Forelimb muscle (tissue), 1 donor: ENCODE results near the gene MYH6. TPM values are rescaled to one million over a fixed set of nuclear protein-coding genes. Genes with fewer than 3 reads are reported as not detected.
"Not testable (repeated sequence)": the region's sequence is repeated elsewhere in the genome, so short reads cannot be mapped to it uniquely, and the experiment has no call there.

ENCODE experiments used
- DNase-seq: peaks from one replicate; pipeline ENCODE4 v3.0.0-alpha.2; 2013; ENCODE audit warnings: low read depth
- polyA plus RNA-seq: library from polyadenylated mRNA; unstranded; fragments of 120-200 nt; gene quantifications from one replicate; pipeline ENCODE4 v1.2.1, GENCODE V29; 2013; ENCODE audit not compliant: insufficient read length

Gene MYH6
- polyA plus RNA-seq = 7.0 TPM

DNA sequence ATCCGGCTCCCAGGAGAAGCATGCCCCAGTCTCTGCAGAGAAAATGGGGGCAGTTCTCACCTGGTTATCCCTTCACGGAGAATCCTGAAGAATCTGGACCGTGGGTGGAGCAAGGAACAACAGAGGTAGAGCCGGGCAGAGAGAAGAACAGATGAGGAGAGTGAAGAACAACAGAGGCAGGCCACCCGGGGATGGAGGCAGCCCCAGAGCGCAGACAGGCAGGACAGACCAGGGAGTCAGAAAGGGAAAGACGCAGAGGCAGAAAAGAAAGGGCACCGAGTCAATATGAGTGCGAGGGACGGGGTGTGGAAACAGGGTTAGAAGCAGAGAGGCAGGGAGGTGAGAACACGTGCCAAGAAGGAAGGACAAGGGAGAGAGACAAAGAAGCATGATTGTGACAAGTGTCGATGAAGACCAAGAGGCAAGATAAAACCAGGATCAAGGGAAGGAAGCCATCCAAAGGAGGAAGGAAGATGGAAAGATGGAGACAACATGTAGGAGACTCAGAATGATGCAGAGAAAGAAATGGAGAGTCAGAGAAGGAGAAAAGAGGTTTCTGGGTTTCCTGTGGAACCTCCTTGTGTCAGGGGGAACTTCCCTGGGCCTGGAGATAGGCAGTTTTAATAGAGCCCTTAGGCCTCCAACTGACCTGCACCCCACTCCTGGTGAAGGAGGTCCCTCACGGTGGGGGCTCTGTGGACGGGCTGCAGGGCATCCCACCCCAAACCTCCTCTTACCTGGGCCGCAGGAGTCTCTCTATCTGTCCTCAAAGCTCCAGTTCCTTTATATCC, at the start of gene MYH6:
TSS of gene MYH6 (minus strand) at position 758 of the 791 bp plus-strand sequence. CDS start 1,050 bp downstream, outside the sequence.
- no peak for DNase-seq

DNA sequence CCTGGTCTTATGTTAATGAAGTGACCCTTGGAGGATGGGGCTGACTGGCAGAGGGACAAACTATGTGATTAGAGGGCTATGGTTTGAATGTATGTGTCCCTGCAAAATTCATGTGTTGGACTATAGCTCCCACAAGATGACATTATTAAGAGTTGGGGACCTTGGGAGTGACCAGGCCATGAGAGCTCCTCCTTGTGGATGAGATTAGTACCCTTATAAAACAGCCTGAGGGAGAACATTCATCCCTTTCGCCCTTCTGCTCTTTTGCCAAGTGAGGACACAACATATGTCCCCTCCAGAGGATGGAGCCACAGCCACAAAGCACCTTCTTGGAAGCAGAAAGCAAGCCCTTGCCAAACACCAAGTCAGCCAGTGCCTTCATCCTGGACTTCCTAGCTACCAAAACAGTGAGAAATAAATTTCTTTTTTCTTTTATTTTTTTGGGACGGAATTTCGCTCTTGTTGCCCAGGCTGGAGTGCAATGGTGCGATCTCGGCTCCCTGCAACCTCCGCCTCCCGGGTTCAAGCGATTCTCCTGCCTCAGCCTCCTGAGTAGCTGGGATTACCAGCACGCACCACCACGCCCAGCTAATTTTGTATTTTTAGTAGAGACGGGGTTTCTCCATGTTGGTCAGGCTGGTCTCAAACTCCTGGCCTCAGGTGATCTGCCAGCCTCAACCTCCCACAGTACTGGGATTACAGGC, 49.0 kb upstream of the MYH6 start:
- DNase-seq = not testable (repeated sequence)

DNA sequence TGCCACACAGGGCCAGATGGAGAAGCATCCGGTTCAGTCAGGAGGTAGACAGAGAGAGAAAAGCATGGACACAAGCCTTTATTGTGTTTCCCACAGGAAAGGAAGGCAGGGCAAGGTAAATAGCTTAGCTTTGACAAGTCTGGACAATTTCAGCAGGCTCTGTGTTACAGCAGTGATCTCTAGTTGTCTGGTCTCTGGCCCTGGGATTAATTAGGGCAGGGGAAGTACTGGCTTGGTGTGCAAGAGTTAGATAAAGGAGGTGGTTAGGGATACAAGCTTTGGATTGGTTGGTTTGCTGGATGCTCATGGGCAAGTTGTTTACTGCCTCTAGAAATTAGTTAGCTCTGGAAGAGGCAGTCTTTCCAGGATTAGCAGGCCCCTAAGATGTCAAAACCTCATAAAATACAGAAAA, 46.4 kb upstream of the MYH6 start:
- no peak for DNase-seq

DNA sequence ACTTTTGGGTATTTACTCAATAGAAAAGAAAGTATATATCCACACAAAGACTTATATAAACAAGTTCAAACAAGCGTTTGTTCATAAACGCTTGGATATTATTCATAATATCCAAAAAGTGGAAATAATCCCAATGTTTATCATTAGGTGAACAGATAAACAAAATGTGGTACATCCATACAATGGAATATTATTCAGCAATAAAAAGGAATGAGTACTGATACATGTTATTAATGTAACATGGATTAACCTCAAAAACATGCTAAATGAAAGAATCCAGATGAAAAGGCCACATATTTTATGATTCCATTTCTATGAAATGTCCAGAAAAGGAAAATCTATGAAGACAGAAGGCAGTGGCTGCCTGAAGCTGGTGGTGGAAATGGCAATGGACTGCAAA, 44.2 kb upstream of the MYH6 start:
- DNase-seq = no peak

DNA sequence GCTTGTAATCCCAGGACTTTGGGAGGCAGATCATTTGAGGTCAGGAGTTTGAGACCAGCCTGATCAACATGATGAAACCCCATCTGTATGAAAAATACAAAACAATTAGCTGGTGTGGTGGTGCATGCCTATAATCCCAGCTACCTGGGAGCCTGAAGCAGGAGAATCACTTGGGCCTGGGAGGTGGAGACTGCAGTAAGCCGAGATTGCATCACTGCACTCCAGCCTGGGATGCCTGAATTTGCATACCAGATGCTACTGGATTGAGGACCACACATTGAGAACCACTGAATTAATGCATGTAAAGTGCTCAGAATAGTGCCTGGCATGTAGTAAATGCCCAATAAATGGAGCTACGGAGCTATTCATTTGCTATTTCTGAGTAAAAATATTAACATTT, 42.3 kb upstream of the MYH6 start:
- no peak for DNase-seq

DNA sequence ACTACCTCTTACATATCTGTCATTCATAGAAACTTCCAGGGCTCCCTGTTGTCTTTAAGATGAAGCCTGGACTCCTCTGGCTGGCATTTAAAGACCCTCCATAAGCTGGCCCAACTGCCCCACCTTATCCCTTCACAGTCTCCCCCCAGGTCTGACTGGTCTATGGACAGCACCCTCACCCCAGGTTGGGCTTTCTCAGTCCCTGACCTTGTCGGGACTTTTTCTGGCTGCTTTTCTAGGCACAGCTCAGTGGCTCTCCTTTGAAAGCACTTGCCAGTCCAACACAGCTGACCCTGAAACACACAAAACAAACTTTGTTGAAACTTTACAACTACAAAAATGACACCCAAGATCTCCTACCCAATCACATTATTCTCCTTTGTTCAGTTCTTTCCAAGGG, 41.2 kb upstream of the MYH6 start:
- DNase-seq = no peak

DNA sequence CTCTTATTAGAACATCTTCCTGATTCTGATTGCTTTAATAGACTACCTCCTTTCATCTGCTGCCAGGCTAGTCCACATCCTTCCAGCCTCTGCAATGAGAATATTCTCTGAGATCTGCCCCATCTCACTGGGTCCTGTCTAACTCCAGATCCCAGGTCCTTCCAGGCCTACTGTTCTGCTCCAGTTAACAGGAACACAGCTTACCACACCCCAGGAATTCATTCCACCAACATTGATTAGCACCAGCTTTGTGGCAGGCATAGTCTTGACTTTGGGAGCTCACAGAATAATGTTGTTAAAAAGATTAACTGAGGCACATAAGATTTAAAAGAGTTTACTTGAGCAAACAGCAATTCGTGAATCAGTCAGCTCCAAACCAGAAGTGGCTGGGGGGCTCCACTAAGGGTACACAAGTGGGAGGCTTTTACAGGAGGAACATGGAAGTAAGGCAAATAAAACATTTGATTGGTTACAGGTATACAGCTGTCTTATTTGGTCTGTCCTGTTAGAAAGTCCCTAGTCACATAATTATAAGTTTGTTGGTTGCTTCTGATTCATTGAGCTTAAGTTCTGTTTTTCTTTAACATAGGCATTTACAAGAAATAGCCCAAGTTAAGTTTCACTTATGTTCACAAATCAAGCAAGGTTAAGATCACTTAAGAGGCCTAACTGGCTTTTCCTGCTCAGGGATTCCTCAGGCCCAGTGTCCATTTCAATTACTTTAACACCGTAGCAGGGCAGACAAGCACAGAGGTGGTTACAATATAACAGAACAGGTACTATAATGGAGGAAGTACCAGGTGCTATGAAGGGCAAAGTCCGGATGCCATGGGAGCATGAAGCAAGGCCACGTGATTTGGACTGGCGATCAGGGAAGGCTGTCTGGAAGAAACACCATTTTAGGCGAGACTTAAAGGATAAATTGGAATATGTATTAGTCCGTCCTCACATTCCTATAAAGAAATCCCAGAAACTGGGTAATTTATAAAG, 39.6 kb upstream of the MYH6 start:
- DNase-seq = no peak

DNA sequence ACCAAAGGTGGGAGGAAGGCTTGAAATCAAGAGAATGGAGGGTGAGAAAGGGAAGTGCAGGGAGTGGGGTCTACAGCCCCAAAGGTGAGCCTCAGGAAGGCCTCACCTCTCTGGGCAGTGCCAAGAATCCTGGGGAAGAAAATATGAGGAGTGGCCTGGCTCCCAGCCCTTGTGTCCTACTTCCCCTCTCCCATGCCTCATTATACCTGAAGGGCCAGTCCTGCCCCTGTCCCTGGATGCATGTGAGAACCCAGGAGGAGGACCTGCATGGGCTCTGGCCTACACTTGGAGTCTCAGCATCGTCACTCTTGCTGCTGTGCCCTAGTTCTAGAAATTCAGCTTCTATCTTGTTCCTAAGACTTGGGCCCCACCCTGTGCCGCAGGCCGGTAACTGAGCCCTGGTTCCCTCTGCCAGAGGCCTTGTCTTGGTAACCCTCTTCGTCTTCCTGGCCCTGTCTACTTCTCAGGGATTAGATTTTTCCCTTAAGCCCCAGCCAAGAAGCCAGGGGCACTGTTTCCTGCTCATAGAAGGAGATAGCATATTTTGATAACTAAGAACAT, 38.3 kb upstream of the MYH6 start:
- no peak for DNase-seq

DNA sequence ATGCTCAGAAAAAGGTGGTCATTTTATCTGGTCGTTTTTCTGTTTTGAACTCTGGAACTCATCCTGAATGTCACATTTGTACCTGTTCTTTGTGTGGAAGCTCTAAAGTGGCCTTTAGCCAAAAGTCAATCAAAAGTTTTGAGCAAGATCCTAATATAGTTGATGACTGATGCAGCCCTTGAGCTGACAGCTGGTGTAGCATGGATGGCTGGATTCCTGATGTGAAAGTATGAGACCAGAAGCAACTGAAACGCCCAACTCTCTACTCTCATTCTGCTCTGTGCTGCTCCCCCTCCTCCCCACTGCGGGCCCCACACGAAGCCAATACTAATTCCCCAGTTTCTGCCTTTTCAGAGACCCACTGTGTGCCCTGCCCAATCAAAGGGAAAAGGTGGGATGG, 37.7 kb upstream of the MYH6 start:
- no peak for DNase-seq

DNA sequence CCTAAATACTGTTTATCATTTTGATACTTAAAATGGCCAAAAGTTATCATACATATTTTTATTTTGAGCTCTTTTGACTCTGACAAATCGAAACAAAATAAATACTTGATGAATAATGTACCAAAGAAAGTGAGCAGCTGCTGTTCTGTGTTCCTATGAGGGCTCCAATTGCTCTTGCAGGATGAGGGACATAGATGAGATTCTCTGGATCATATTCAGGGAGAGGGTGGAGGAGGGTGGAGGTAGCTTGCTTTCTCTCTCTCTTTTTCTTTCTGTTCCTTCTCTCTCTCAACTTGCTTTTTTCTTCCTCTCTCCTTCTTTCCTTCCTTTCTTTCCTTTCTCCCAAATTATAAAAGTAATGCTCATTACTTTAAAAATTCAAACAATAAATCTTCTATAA, 36.2 kb upstream of the MYH6 start:
- DNase-seq = no peak

DNA sequence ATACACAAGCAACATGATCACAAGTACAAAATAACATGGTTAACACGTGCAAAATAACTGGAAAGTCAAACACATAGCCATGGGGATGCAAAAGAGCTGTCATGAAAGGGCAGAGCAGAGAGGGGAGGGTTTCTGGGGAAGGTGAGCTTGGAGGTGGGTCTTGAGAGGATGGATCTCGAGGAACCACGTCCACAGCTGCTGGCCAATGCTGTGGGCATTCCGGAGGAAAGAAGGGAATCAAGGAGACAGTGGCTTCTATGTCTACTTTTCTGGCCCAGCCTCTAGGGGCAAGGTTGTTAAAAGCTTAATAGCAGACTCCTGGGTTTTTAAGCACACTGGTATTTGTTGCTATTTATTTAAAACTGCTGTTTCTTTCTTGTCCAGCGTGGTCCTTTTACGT, 35.8 kb upstream of the MYH6 start:
- DNase-seq = no peak

DNA sequence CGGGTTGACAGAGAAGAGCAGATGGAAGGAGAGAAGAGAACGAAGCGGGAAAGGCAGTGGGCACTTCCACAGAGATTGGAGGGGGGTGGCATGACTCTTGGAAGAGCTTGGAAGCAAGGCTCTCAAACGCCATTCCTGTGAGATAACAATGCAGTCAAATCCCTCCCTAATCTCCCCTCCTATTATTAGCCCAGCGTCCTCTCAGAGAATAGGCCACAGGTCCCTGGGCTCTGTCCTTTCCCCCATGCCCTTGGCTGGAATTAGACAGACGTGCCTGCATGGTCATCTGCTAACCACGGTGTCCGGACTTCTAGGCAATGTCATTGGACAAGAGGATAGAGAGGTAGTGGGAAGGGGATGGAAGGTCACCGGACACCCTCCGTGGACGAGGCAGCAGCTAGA, 35.3 kb upstream of the MYH6 start:
- DNase-seq = no peak

DNA sequence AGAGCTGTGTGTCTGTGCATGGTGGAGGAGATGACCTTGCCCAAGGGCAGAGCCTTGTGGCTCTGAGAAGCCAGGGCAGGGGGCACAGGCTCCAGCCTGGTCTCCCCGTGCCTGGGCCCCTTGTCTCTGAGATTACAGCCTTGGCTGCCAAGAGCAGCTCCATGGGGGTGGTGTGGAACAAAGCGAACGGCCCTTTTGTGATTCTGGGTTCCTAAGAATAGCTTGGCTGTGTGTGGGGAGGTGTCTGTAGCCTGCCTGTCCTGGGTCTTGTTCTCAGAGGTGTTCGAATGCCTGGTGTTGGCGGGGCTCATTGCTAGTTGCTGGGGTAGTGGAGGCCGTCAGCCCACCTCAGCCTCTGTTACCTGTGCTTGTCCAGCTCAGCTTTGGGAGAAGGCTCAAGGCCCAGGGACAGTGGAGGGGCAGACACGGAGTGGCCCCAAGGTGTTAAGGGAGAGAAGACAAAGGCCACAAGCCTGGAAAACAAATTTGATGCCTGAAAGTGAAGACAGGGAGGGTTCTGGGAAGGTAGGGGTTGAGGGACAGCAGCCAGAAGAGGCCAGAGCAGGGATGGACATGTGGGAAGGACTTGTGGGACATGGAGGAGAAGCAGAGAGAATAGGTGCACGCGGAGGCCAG, 34.8 kb upstream of the MYH6 start:
- DNase-seq = no peak

DNA sequence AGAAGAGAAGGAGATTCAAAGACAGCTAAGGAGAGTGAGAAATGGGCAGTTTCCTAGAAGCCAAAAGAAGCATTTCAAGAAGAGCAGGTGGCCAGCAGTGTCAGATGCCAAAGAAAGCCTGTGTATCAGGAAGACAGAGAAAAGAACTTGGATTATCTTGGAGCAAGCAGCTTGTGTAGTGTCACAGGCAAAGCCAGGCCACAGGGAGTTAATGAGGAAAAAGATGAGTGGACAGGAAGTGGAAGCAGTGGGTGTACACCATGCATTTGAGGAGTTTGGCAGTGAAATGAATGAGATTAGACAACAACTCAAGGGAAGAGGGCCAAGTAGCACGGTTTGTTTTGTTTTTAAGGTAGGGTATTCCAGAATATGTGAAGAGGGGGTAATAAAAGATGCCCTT, 33.0 kb upstream of the MYH6 start:
- no peak for DNase-seq

DNA sequence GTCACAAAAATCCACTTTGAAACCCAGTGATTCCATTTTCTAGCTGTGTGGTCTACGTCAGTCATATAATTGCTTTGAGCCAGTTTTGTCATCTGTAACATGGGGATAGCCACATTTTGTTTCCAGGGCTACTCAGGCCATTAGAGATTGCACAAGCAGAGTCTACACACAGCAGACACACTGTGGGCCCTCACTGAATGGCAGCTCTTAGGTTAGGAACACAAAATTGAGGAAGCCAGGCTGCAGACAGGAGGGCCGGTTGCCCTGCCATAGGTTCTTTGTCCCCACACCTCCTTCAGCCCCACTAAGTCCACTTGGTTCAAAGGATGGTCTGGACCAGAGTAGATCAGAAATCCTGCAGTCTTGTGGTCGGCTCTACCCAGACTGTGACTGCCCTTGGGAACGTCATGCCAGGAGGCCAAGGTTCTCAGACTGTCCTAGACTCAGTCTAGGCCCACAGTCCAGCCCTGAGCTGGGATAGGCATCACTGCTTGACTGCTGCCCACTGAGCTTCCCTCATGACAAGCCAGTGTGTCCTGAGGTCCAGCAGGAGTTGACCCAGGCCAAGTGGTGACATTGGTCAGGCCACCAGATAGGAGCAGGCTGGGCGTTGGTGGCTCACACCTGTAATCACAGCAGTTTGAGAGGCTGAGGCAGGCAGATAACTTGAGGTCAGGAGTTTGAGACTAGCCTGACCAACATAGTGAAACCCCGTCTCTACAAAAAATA, 31.2 kb upstream of the MYH6 start:
- no peak for DNase-seq

DNA sequence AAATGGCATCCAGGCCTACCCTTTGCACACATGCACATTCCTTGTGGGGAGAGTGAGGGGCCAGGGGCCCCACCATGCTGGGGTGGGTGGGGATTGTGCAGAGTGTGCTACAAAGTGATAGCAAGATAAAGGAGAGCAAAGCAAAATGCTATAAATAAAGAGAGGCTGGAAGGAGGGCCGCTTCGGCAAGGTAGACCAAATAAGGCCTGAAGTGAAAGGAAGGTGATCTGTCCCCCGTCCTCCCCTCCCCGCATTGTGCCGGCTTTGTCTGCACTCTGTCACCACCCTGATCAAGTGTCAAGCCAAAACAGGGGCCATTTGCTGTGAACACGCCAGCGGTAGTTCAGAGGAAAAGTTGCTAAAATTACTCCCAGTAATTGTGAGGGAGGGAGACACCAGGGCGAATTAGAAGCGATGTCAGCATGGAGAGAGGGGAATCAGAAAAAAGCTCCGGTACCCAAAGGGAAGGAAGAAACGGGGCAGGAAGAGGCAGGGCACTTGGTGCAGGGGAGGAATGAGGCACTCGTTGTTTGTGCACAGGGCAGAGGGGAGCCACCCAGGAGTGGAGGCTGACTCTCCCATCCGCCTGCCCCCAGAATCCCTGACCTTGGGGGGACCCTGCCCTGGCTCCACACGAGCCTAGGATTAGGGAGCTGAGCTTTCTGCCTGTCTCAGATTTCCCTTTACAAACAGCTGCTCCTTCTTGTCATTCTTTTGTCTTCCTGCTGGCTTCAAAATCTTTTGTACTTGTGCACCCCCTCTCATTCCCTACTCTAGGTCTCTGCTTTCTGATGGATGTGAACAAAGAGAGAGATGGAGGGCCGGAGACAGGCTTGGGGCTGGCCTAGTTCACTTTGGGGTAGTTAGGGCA, 30.3 kb upstream of the MYH6 start:
- DNase-seq = no peak

DNA sequence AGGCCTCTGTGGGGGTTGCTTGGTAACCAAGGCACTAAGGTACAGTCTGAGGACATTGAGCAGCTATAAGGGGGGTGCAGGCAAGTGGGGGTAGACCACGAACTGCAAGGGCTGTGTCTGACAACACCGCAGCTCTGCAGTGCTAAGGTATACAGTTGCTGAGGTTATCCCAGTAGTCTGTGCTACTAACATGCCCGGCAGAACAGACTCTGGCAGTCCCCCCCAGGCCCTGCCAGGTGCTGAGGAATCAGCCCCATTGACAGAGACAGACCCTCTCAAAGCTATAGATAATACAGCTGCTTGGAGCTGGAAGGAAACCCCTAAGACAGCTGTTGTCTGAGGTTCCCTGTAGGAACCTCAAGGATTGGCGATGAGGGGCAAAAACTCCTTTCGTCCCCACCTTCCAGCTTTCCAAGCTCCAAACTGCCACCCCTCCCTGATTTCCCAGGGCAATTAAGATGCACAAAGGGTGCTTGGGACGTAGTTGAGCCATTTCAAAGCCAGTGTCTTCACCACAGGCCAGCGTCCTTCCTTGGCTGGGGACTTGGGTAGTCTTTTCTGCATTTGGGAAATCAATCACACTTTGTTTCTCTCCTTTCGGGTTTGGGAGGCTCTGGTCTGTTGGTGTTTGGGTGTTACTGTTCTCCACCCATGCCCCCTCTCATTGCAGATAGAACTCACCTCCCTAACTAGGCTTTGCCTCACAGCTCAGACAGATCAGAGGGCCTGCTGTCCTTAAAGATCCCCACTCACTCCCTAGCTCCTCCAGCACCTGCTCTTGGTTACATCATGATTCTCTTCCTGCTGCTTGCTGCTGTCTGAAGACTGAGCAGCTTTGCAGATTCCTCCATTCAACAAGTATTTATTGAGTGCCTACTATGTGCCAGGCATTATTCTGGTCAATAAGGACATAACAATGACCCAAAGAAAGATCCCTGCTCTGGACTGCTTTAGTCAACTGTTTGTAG, 29.3 kb upstream of the MYH6 start:
- DNase-seq = no peak
